ENCODE results near the gene ERAL1.

- TF ChIP-seq CTCF (IDR thresholded peaks at IDR 0.05) (no peak), POLR2A (IDR thresholded peaks at IDR 0.05) (no peak)
Measured at GRCh38 chr17:28908640-28909167, 53.9 kb downstream of the ERAL1 start.

Data from lower leg skin (tissue), 3 donors.